Left ventricle myocardium inferior (tissue), 1 donor: Measurements from ENCODE around the gene CHRNE. TPM values are rescaled to one million over a fixed set of nuclear protein-coding genes. Genes with fewer than 3 reads are reported as not detected.

Experiments
- DNase-seq: peaks from one replicate; pipeline ENCODE4 v3.0.0-alpha.2; 2020
- H3K27ac ChIP-seq: fragments of 200-600 bp; replicated peaks from 2 replicates; pipeline ENCODE4 v1.8.0; 2021
- H3K27me3 ChIP-seq: fragments of 200-600 bp; 2 replicates; pipeline ENCODE4 v1.8.0; 2021; ENCODE audit warnings: low read depth
- H3K36me3 ChIP-seq: fragments of 200-600 bp; 2 replicates; pipeline ENCODE4 v1.8.0; 2021
- H3K4me1 ChIP-seq: fragments of 200-600 bp; 2 replicates; pipeline ENCODE4 v1.8.0; 2021
- H3K4me3 ChIP-seq: fragments of 200-600 bp; 2 replicates; pipeline ENCODE4 v1.8.0; 2021; ENCODE audit warnings: mild to moderate bottlenecking, moderate library complexity
- H3K9me3 ChIP-seq: fragments of 200-600 bp; replicated peaks from 2 replicates; pipeline ENCODE4 v1.8.0; 2021
- intact Hi-C: fragments of 100-400 bp; cut with micrococcal nuclease; formaldehyde crosslinking; loops from one replicate; pipeline ENCODE4 v1.11.0; 2022
- long read RNA-seq: library from polyadenylated mRNA; unstranded; transcript quantifications from one replicate; pipeline ENCODE4 v2.0.0, GENCODE V29; 2021
- total RNA-seq: library from RNA; stranded (reverse); fragmentation: NEBNext Ultra II Directional; extraction: Animal tissue kit (Norgen Biotek cat#: 25700); gene quantifications from one replicate; pipeline ENCODE4 v1.2.1, GENCODE V29; 2021
- TF ChIP-seq, protein P1 (sequence below): fragments of 200-600 bp; IDR thresholded peaks from 2 replicates; pipeline ENCODE4 v1.8.0; 2021; ENCODE audit warnings: antibody characterized with exemption, mild to moderate bottlenecking, borderline replicate concordance
- donor health status: DM: no; HTN: yes; CAD: no; lungs with severe emphysema.

The CHRNE gene
- 1.5 TPM for total RNA-seq
- long read RNA-seq, partial matches to known transcripts = 0 of 5 reads
- long read RNA-seq, other reads (novel, unspliced or antisense) = 4 of 5 reads

DNA sequence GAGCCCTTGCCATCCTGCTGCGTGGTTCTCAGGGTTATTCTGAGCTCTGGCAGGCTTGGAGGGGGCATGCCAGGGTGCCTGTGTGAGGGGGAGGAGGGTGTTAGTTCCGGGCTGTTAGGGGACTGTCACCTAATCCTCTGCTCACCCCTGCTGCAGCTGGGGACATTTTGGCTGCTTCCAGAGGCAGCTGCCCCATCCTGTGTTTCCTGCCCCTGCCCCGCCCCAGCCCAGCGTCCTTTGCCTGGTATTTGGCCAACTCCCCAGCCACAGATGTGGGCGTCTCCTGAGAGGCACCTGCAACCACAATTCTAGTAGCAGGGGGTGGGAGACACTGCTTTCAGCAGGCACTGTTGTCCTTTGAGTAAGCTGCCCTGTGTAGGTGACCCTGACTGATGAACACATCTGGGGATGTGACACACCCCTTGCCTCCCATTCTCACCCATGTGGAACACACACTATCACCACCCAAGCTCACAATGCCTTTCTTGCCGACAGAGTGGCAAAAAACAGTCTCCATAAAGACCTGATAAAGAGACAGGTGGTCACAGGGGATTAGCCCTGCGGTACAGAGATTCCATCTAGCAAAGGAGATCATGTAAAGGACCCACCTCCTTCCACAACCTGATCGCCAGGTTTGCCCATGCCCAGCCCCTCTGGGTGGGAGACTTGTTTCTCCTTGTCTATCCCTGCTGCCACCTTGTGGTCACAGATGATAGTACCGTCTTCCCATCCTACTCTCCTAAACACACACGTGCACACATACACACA lies at the start of gene CHRNE:
Gene CHRNE, minus strand, starts transcription at position 48 of the 768 bp plus-strand sequence. Its CDS starts 35 bp downstream, at position 13.
- peak; percentile 51 for DNase-seq
- Histone ChIP-seq H3K27ac (peak within 1 kb of the TSS; percentile 68), H3K4me3 (peak within 1 kb of the TSS; percentile 67), H3K36me3 (no peaks in the 10 kb centered on the region), H3K9me3 (no peaks in the 10 kb centered on the region), H3K4me1 (peaks cover 47% of the 10 kb centered on the region), H3K27me3 (peaks cover 39% of the 10 kb centered on the region)
- TF ChIP-seq, protein P1, sequence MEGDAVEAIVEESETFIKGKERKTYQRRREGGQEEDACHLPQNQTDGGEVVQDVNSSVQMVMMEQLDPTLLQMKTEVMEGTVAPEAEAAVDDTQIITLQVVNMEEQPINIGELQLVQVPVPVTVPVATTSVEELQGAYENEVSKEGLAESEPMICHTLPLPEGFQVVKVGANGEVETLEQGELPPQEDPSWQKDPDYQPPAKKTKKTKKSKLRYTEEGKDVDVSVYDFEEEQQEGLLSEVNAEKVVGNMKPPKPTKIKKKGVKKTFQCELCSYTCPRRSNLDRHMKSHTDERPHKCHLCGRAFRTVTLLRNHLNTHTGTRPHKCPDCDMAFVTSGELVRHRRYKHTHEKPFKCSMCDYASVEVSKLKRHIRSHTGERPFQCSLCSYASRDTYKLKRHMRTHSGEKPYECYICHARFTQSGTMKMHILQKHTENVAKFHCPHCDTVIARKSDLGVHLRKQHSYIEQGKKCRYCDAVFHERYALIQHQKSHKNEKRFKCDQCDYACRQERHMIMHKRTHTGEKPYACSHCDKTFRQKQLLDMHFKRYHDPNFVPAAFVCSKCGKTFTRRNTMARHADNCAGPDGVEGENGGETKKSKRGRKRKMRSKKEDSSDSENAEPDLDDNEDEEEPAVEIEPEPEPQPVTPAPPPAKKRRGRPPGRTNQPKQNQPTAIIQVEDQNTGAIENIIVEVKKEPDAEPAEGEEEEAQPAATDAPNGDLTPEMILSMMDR = peak; percentile 83
- intact Hi-C loops = no loop called here

DNA sequence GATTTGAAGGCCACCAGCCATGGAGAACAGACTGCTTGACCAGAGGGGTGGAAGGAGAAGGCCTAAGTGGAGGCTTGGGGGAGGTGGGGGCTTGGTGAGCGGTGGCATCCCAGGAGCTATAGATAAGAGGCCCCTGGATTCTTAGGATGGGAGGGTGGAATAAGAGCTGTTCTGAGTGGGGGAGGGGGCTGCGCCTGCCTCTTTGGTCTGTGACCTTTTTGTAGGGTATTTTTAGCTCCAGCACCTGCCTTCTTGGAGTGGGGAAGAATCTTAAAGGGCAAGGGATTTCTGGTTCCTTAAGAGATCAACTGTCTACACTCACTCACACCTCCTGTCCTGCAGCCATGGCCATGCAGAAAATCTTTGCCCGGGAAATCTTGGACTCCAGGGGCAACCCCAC lies 48.6 kb upstream of the CHRNE start:
- no peak for DNase-seq
- H3K4me1 ChIP-seq = peaks cover 59% of the 10 kb centered on the region
- peak overlapping the region; percentile 100 for H3K27ac ChIP-seq
- intact Hi-C loops = no loop called here
- H3K27me3 ChIP-seq = no peaks in the 10 kb centered on the region
- TF ChIP-seq, protein P1 = no peak
- peaks cover 4% of the 10 kb centered on the region for H3K36me3 ChIP-seq
- H3K9me3 ChIP-seq = no peaks in the 10 kb centered on the region
- H3K4me3 ChIP-seq = peak overlapping the region; percentile 99

DNA sequence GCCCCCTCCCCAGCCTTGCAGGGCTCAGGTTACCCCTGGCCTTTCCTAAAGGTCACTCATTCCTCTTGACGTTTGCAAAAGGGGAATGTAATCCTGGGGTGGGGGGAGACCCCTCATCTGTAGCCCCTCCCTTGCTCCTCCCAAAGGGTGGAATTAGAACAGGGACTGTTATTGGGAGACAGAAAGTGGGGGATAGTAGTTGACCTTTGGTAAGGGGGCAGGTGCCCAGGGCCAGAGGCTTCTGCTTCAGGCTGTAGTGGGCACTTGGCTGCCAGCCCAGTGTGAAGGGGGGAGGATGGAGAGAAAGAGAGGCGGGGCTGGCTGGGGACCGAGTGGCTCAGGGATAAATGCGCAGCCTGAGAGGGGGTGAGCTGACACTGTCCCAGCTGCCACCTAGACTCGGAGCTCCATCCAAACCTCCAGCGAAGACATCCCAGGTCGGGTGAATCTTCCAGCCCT lies 47.9 kb upstream of the CHRNE start, which contains the start of gene ENO3:
Gene ENO3, plus strand, starts transcription at position 374 of the 459 bp plus-strand sequence. CDS start 711 bp downstream, outside the sequence.
- TF ChIP-seq, protein P1 = no peak
- peak; percentile 56 for DNase-seq
- Histone ChIP-seq H3K36me3 (peaks cover 10% of the 10 kb centered on the region), H3K9me3 (no peaks in the 10 kb centered on the region), H3K27me3 (no peaks in the 10 kb centered on the region), H3K4me3 (peak within 1 kb of the TSS; percentile 99), H3K27ac (peak within 1 kb of the TSS; percentile 100), H3K4me1 (peaks cover 66% of the 10 kb centered on the region)
- intact Hi-C loops = no loop called here

DNA sequence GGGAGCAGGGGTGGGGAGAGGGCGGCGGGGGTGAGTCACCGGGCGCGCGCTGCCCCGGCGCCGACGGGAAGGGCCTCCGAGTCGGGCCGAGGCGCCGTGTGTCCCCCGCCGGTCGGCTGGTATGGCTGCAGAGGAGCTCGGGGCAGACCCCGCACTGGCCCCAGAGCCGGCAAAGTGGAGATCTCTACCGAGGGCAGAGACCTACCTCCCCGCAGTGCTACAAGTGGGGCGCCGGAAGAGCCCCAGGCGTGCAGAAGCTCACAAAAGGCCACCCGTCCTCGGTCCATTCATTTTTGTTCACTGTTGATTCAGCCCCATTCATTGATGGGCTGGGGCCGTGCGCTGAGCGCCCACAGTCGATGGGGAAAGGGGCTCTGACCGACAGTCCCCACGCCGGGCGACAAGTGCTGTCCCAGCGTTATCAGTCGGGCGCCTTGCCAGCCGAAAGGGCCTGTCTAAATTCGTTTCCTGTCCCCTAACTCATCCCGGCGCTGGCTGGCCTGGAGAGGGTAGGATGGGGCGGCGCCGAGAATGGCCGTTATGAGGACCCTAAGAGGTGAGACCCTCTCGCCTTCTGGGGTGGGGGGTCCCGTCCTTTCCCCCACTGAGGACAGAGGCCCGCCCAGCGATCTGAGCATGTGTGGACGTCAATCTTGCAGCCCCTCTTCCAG lies 47.3 kb upstream of the CHRNE start:
- H3K4me3 ChIP-seq = peak overlapping the region; percentile 99
- peak overlapping the region; percentile 100 for H3K27ac ChIP-seq
- H3K9me3 ChIP-seq = no peaks in the 10 kb centered on the region
- TF ChIP-seq, protein P1 = no peak
- DNase-seq = peak; percentile 78
- H3K27me3 ChIP-seq = no peaks in the 10 kb centered on the region
- intact Hi-C loops = no loop called here
- peaks cover 16% of the 10 kb centered on the region for H3K36me3 ChIP-seq
- peaks cover 72% of the 10 kb centered on the region for H3K4me1 ChIP-seq

DNA sequence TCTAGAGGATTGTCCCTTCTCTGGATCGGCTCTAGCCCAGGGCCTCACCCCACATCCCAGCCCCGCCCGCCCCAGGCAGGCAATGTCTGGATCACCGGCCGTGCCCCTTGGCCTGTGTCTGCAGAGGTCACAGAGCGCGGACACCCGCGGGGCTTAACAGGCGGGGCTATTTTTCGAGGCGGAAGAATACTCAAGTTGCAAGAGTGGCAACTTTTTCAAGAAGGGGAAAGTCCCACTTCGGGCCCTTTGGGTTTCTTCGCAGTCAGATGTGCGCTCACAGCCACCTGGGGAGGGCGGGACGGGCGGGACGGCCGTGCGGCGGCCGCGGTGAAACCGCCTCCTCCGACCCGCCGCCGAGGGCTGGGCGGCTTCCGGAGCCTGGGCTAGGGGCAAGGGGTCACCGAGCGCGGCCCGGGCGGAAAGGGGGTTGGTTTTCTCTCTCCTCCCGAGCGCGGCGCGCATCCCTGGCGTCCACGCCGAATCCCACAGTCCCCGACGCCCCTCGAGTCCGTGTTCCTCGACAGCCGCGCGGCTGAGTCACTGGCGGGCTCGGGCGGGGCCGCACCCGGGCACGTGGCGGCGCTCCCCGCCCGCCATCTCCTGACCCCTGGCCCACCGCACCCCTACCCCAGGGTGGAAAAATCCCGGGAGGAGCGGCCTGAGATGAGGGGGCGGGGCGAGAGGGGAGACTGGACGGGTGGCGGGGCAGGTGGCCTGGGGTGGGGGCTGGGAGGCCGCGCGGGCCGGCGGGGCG lies 46.6 kb upstream of the CHRNE start:
- Histone ChIP-seq H3K36me3 (peaks cover 23% of the 10 kb centered on the region), H3K4me1 (peaks cover 79% of the 10 kb centered on the region), H3K9me3 (no peaks in the 10 kb centered on the region), H3K27me3 (no peaks in the 10 kb centered on the region), H3K27ac (peak overlapping the region; percentile 100), H3K4me3 (peak overlapping the region; percentile 99)
- TF ChIP-seq, protein P1 = no peak
- DNase-seq = peak; percentile 75
- intact Hi-C loops = no loop called here
